ENCODE results near the gene ARL6IP5.

ARL6IP5 gene

GRCh38 chr3:69085833-69086722 lies 1.3 kb downstream of the ARL6IP5 start:
- peak; percentile 66 for DNase-seq (ENCODE audit: low spot score)
- no peak for FAIRE-seq

GRCh38 chr3:69087030-69087791 lies 2.5 kb downstream of the ARL6IP5 start:
- no peak for DNase-seq (ENCODE audit: low spot score)
- no peak for FAIRE-seq

GRCh38 chr3:69088063-69088462 lies 3.3 kb downstream of the ARL6IP5 start:
- no peak for DNase-seq (ENCODE audit: low spot score)
- no peak for FAIRE-seq

GRCh38 chr3:69090021-69090420 lies 5.3 kb downstream of the ARL6IP5 start:
- FAIRE-seq (no peak), DNase-seq (ENCODE audit: low spot score) (no peak)

GRCh38 chr3:69091389-69092029 lies 6.8 kb downstream of the ARL6IP5 start:
- no peak for FAIRE-seq
- no peak for DNase-seq (ENCODE audit: low spot score)

GRCh38 chr3:69092030-69092516 lies 7.3 kb downstream of the ARL6IP5 start:
- FAIRE-seq = no peak
- DNase-seq (ENCODE audit: low spot score) = no peak

- DNase-seq (ENCODE audit: low spot score) (no peak), FAIRE-seq (no peak)
Observed at GRCh38 chr3:69094467-69095205, 9.9 kb downstream of the ARL6IP5 start.

- FAIRE-seq = no peak
- DNase-seq (ENCODE audit: low spot score) = no peak
Observed at GRCh38 chr3:69095636-69096035, 10.9 kb downstream of the ARL6IP5 start.

GRCh38 chr3:69096299-69096698 lies 11.6 kb downstream of the ARL6IP5 start:
- FAIRE-seq (no peak), DNase-seq (ENCODE audit: low spot score) (no peak)

GRCh38 chr3:69097407-69098086 lies 12.8 kb downstream of the ARL6IP5 start:
- DNase-seq (ENCODE audit: low spot score) (no peak), FAIRE-seq (no peak)

- DNase-seq (ENCODE audit: low spot score) = no peak
- no peak for FAIRE-seq
Observed at GRCh38 chr3:69099576-69099975, 14.8 kb downstream of the ARL6IP5 start.

GRCh38 chr3:69102384-69102783 lies 17.6 kb downstream of the ARL6IP5 start:
- FAIRE-seq = no peak
- DNase-seq (ENCODE audit: low spot score) = no peak

GRCh38 chr3:69103123-69103522 lies 18.4 kb downstream of the ARL6IP5 start:
- DNase-seq (ENCODE audit: low spot score) (no peak), FAIRE-seq (no peak)

- FAIRE-seq (no peak), DNase-seq (ENCODE audit: low spot score) (no peak)
Observed at GRCh38 chr3:69104586-69104985, 19.8 kb downstream of the ARL6IP5 start.

GRCh38 chr3:69105320-69105719 lies 20.6 kb downstream of the ARL6IP5 start:
- DNase-seq (ENCODE audit: low spot score) (no peak), FAIRE-seq (no peak)

- no peak for FAIRE-seq
- DNase-seq (ENCODE audit: low spot score) = no peak
Observed at GRCh38 chr3:69107841-69108240, 23.1 kb downstream of the ARL6IP5 start.

- DNase-seq (ENCODE audit: low spot score) = no peak
- FAIRE-seq = no peak
Observed at GRCh38 chr3:69108811-69109210, 24.1 kb downstream of the ARL6IP5 start.

GRCh38 chr3:69110941-69111546 lies 26.3 kb downstream of the ARL6IP5 start:
- FAIRE-seq = no peak
- no peak for DNase-seq (ENCODE audit: low spot score)

GRCh38 chr3:69113536-69113935 lies 28.8 kb downstream of the ARL6IP5 start:
- FAIRE-seq (no peak), DNase-seq (ENCODE audit: low spot score) (no peak)

- FAIRE-seq (no peak), DNase-seq (ENCODE audit: low spot score) (no peak)
Observed at GRCh38 chr3:69115731-69116130, 31.0 kb downstream of the ARL6IP5 start.
